Astrocyte (in vitro differentiated cells and primary cell): ENCODE results near the gene HAUS3.

ENCODE experiments used
- EZH2 ChIP-seq: IDR thresholded peaks from 2 replicates; pipeline ENCODE4 v1.6.1; 2012; ENCODE audit warnings: mild to moderate bottlenecking, low read length, inconsistent platforms; ENCODE audit not compliant: insufficient read depth
- TF ChIP-seq, protein P1 (sequence below): IDR thresholded peaks from 2 replicates; pipeline ENCODE4 v1.5.1; 2011; ENCODE audit warnings: low read depth, mild to moderate bottlenecking, inconsistent platforms, low read length, moderate library complexity; ENCODE audit not compliant: insufficient read depth

DNA sequence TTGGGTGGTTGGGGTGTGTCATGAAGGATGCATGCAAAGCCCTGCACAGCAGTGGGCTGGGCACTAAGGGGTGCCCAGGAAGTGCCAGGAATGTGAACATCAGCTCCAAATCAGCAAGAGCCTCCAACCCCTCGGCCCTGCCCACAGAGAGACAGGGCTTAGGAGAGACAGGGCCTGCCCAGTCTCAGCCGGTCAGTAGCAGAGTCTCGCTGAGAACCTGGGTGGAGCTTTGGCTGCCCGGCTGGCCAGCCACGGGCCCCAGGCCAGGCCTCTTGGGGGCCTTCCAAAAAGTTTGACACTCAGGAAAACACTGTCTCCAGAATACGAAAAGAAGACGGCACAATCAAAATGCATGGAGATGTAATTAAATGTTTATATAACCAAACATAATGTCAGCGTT is 24.3 kb upstream of the HAUS3 start:
- TF ChIP-seq, protein P1, sequence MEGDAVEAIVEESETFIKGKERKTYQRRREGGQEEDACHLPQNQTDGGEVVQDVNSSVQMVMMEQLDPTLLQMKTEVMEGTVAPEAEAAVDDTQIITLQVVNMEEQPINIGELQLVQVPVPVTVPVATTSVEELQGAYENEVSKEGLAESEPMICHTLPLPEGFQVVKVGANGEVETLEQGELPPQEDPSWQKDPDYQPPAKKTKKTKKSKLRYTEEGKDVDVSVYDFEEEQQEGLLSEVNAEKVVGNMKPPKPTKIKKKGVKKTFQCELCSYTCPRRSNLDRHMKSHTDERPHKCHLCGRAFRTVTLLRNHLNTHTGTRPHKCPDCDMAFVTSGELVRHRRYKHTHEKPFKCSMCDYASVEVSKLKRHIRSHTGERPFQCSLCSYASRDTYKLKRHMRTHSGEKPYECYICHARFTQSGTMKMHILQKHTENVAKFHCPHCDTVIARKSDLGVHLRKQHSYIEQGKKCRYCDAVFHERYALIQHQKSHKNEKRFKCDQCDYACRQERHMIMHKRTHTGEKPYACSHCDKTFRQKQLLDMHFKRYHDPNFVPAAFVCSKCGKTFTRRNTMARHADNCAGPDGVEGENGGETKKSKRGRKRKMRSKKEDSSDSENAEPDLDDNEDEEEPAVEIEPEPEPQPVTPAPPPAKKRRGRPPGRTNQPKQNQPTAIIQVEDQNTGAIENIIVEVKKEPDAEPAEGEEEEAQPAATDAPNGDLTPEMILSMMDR = no peak
- no peak for TF ChIP-seq EZH2
